ENCODE data around the gene P2RY12. TPM values are rescaled to one million over a fixed set of nuclear protein-coding genes. Genes with fewer than 3 reads are reported as not detected.

Gene P2RY12
- total and polyA plus RNA-seq, 12 donors, result 0.33 to 3.1 (median 0.76) TPM; not detected in 1

DNA sequence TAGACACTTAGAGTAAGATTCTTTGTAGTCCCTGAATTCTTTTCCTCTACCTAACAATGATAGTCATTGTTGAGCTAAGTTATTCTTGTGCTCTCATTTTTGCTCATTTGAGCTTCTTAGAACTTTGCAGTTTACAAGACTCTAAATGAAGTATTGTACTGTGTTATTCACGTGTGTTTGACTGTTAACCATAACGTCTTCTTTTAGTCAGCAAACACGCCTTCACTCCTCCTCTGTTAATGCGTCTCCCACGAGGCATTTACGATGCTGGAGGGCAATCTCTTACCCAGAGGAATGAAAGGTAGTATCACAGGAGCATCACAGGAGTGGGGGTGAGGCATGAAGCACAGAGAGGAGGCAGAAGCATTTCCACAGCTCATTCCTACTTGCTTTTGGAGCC, 91.4 kb downstream of the P2RY12 start:
- ATAC-seq, result no peak
- TF ChIP-seq, protein P1, sequence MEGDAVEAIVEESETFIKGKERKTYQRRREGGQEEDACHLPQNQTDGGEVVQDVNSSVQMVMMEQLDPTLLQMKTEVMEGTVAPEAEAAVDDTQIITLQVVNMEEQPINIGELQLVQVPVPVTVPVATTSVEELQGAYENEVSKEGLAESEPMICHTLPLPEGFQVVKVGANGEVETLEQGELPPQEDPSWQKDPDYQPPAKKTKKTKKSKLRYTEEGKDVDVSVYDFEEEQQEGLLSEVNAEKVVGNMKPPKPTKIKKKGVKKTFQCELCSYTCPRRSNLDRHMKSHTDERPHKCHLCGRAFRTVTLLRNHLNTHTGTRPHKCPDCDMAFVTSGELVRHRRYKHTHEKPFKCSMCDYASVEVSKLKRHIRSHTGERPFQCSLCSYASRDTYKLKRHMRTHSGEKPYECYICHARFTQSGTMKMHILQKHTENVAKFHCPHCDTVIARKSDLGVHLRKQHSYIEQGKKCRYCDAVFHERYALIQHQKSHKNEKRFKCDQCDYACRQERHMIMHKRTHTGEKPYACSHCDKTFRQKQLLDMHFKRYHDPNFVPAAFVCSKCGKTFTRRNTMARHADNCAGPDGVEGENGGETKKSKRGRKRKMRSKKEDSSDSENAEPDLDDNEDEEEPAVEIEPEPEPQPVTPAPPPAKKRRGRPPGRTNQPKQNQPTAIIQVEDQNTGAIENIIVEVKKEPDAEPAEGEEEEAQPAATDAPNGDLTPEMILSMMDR (IDR thresholded peaks at IDR 0.05), result no peak
- H3K27me3 ChIP-seq, result no peaks in the 10 kb centered on the region
- whole genome bisulfite sequencing, 2 donors, result 84 to 85% methylated on average over 6 of the region's 6 CpGs
- H3K4me3 ChIP-seq, result no peak overlapping the region
- DNase-seq, result no peak
- no peaks in the 10 kb centered on the region for H3K4me1 ChIP-seq
- no peaks in the 10 kb centered on the region for H3K36me3 ChIP-seq
- no peaks in the 10 kb centered on the region for H3K9me3 ChIP-seq
- intact Hi-C loops (cut with DNase I), result loop anchor here in 1 of 10 donors (5.0 kb wide), 1 partner anchor 544 kb away; no protein-coding TSS in a partner anchor
- H3K27ac ChIP-seq, result no peak overlapping the region

GRCh38 chr3:151290673-151291072, 93.9 kb downstream of the P2RY12 start:
- H3K27me3 ChIP-seq, result no peaks in the 10 kb centered on the region

DNA sequence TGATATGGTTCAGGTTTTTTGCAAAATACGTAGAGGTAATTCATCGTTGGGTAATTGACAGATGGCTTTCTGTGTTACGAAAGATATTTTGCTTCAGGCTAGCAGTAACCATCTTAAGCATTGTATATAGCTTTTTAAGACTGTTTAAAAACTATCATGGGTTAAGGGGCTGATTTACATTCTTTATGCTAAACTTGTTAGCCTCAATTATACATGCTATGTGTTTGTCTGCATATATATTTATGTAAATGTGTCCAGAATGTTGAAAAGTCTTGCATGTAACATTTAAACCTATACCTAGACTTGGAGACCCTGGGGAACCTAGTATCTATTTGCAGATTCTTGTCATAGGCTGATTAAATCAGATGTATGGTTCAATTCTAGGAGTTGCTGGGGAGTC, 95.1 kb downstream of the P2RY12 start:
- ATAC-seq (no peak), DNase-seq (no peak)
- intact Hi-C loops (cut with DNase I), result no loop called here
- Histone ChIP-seq H3K4me1 (peaks cover 0 to under 1% (median 0%) of the 10 kb centered on the region in 9 donors), H3K27me3 (no peaks in the 10 kb centered on the region), H3K4me3 (no peak overlapping the region), H3K9me3 (no peaks in the 10 kb centered on the region), H3K27ac (no peak overlapping the region), H3K36me3 (no peaks in the 10 kb centered on the region)
- TF ChIP-seq, protein P1 (IDR thresholded peaks at IDR 0.05), result no peak
- WGBS, 2 donors, result 49 to 57% methylated on average over 3 of the region's 3 CpGs

More at GRCh38 chr3:151290673-151291072, 93.9 kb downstream of the P2RY12 start:
- DNase-seq (no peak), ATAC-seq (no peak)
- H3K4me3 ChIP-seq, result no peak overlapping the region
- 61 to 79% methylated on average over 3 of the region's 3 CpGs for WGBS, 2 donors
- no peaks in the 10 kb centered on the region for H3K9me3 ChIP-seq
- no peaks in the 10 kb centered on the region for H3K4me1 ChIP-seq
- no peaks in the 10 kb centered on the region for H3K36me3 ChIP-seq
- TF ChIP-seq, protein P1 (IDR thresholded peaks at IDR 0.05), result peak in 7 of 9 donors; percentile 22 to 50 (median 47)
- no peak overlapping the region for H3K27ac ChIP-seq
- intact Hi-C loops (cut with DNase I), result loop anchor here in 1 of 10 donors (5.0 kb wide), 1 partner anchor 547 kb away; no protein-coding TSS in a partner anchor

Other genes starting within 250 kb of the P2RY12 start
- 1 to 10 TPM in 1 of 10 donors, under 1 TPM in 3, not detected in 6; 0.31 to 3.7 (median 0.47) TPM for gene GPR171, start 181.5 kb downstream of the P2RY12 start, total RNA-seq
- gene GPR171, start 181.5 kb downstream of the P2RY12 start, polyA plus RNA-seq, result under 1 TPM; 0.36 to 0.66 TPM
- gene P2RY14, start 106.2 kb downstream of the P2RY12 start, total RNA-seq, result 1 to 10 TPM; 1.5 to 5.3 (median 2.7) TPM
- 1 to 10 TPM in 1 of 2 donors, under 1 TPM in 1; 0.72 to 4.0 TPM for gene P2RY14, start 106.2 kb downstream of the P2RY12 start, polyA plus RNA-seq
- gene GPR87, start 67.9 kb downstream of the P2RY12 start, total RNA-seq, result not detected
- gene GPR87, start 67.9 kb downstream of the P2RY12 start, polyA plus RNA-seq, result under 1 TPM in 1 of 2 donors, not detected in 1; 0.01 TPM
- gene P2RY13, start 55.2 kb downstream of the P2RY12 start, total RNA-seq, result 1 to 10 TPM in 2 of 10 donors, under 1 TPM in 8; 0.26 to 4.9 (median 0.44) TPM
- under 1 TPM; 0.14 to 0.15 TPM for gene P2RY13, start 55.2 kb downstream of the P2RY12 start, polyA plus RNA-seq
- gene IGSF10, start 76.3 kb upstream of the P2RY12 start, total RNA-seq, result 1 to 10 TPM in 9 of 10 donors, under 1 TPM in 1; 0.93 to 3.9 (median 2.0) TPM
- 1 to 10 TPM; 1.1 to 1.5 TPM for gene IGSF10, start 76.3 kb upstream of the P2RY12 start, polyA plus RNA-seq

Data from heart right ventricle (tissue), 16 donors.